Measurements from ENCODE around the gene WDR81.

The WDR81 gene

GRCh38 chr17:1785930-1786329, 61.4 kb downstream of the WDR81 start:
- DNase-seq, result no peak

- DNase-seq, result no peak
Observed at GRCh38 chr17:1786708-1787107, 62.2 kb downstream of the WDR81 start.

GRCh38 chr17:1787301-1787902, 62.9 kb downstream of the WDR81 start:
- DNase-seq, result no peak
